ENCODE measurements around the gene HUS1B. TPM values are rescaled to one million over a fixed set of nuclear protein-coding genes. Genes with fewer than 3 reads are reported as not detected.

The HUS1B gene
- 0.59 and 1.1 TPM in 2 replicates for total RNA-seq

GRCh38 chr6:656460-657252 is at the start of gene HUS1B:
HUS1B (minus strand) TSS chr6:657100; CDS start chr6:656944, 156 bp downstream.

GRCh38 chr6:692858-693722 is 36.2 kb upstream of the HUS1B start, which contains the start of gene EXOC2:
EXOC2 (minus strand) TSS chr6:693139; CDS start chr6:637818, 55,321 bp downstream.

Other genes starting within 250 kb of the HUS1B start
- gene EXOC2, start 36.0 kb upstream of the HUS1B start, total RNA-seq: 14.3 and 23.7 TPM in 2 replicates

Data from subcutaneous preadipocyte (primary cell).